ENCODE measurements around the gene SERPINI1. TPM values are rescaled to one million over a fixed set of nuclear protein-coding genes. Genes with fewer than 3 reads are reported as not detected.

The SERPINI1 gene
- total RNA-seq, 4 donors from 2014 or later: 0.79 to 1.5 TPM; not detected in 2

GRCh38 chr3:167728632-167729323 is 6.7 kb upstream of the SERPINI1 start:
- no peak overlapping the region for H3K4me3 ChIP-seq
- in situ Hi-C loops (cut with MboI; ENCODE audit: low pct_ligation_motif_present in 1 of 4, low pct_unique_long_range_greater_than_20kb in 1 of 4, low sequenced_read_pairs in 3 of 4): no loop called here
- no peaks in the 10 kb centered on the region for H3K9me3 ChIP-seq
- no peak overlapping the region for H3K27ac ChIP-seq
- TF ChIP-seq POLR2A (IDR thresholded peaks at IDR 0.05) (no peak), CTCF (IDR thresholded peaks at IDR 0.05) (no peak), EP300 (IDR thresholded peaks at IDR 0.05; ENCODE audit: low read depth) (no peak), POLR2AphosphoS5 (IDR thresholded peaks at IDR 0.05) (no peak)
- WGBS, 2 donors (ENCODE audit: low coverage in 1 of 2): 71 to 72% methylated on average over 3 of the region's 3 CpGs
- no peaks in the 10 kb centered on the region for H3K27me3 ChIP-seq
- intact Hi-C loops (cut with DNase I; ENCODE audit: low total_unique reads): no loop called here
- H3K36me3 ChIP-seq: no peaks in the 10 kb centered on the region
- peaks cover 6 to 26% (median 19%) of the 10 kb centered on the region in 4 donors for H3K4me1 ChIP-seq
- no peak for DNase-seq

GRCh38 chr3:167729591-167729990 is 5.9 kb upstream of the SERPINI1 start:
- H3K4me1 ChIP-seq: peaks cover 6 to 27% (median 20%) of the 10 kb centered on the region in 4 donors
- intact Hi-C loops (cut with DNase I; ENCODE audit: low total_unique reads) (no loop called here), in situ Hi-C loops (cut with MboI; ENCODE audit: low pct_ligation_motif_present in 1 of 4, low pct_unique_long_range_greater_than_20kb in 1 of 4, low sequenced_read_pairs in 3 of 4) (no loop called here)
- 95 to 97% methylated on average over 2 of the region's 2 CpGs for WGBS, 2 donors (ENCODE audit: low coverage in 1 of 2)
- no peak for DNase-seq
- no peaks in the 10 kb centered on the region for H3K9me3 ChIP-seq
- TF ChIP-seq POLR2AphosphoS5 (IDR thresholded peaks at IDR 0.05) (no peak), EP300 (IDR thresholded peaks at IDR 0.05; ENCODE audit: low read depth) (no peak), CTCF (IDR thresholded peaks at IDR 0.05) (no peak), POLR2A (IDR thresholded peaks at IDR 0.05) (no peak)
- no peak overlapping the region for H3K27ac ChIP-seq
- H3K27me3 ChIP-seq: no peaks in the 10 kb centered on the region
- no peak overlapping the region for H3K4me3 ChIP-seq
- no peaks in the 10 kb centered on the region for H3K36me3 ChIP-seq

DNA sequence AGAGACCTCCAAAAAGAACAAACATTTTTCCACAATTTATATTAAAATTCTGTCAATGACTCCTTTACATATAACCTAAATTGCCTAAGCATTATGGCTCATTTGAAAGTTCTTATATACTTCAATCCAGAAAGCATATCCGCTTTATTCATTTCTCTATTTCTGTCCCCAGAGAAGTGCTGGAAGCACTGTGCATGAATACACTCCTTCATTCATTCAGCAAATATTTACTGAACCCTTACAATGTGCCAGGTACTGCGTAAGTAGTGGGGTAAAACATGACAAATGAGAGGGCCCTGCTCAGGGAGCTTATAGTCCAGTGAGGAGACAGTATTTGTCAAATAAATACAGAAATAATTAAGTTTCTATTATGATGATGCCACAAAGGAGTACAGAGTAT is 4.1 kb upstream of the SERPINI1 start:
- Histone ChIP-seq H3K27me3 (no peaks in the 10 kb centered on the region), H3K36me3 (no peaks in the 10 kb centered on the region), H3K9me3 (no peaks in the 10 kb centered on the region), H3K4me3 (no peak overlapping the region), H3K27ac (no peak overlapping the region), H3K4me1 (peaks cover 6 to 32% (median 23%) of the 10 kb centered on the region in 4 donors)
- no peak for DNase-seq
- TF ChIP-seq CTCF (IDR thresholded peaks at IDR 0.05) (no peak), POLR2A (IDR thresholded peaks at IDR 0.05) (no peak), POLR2AphosphoS5 (IDR thresholded peaks at IDR 0.05) (no peak), EP300 (IDR thresholded peaks at IDR 0.05; ENCODE audit: low read depth) (no peak)
- in situ Hi-C loops (cut with MboI; ENCODE audit: low pct_ligation_motif_present in 1 of 4, low pct_unique_long_range_greater_than_20kb in 1 of 4, low sequenced_read_pairs in 3 of 4): no loop called here
- intact Hi-C loops (cut with DNase I; ENCODE audit: low total_unique reads): no loop called here
- WGBS, 2 donors (ENCODE audit: low coverage in 1 of 2): 91% methylated on average over 2 of the region's 2 CpGs

- no peak for TF ChIP-seq POLR2AphosphoS5 (IDR thresholded peaks at IDR 0.05)
- TF ChIP-seq CTCF (IDR thresholded peaks at IDR 0.05): no peak
- TF ChIP-seq POLR2A (IDR thresholded peaks at IDR 0.05): no peak
- TF ChIP-seq EP300 (IDR thresholded peaks at IDR 0.05; ENCODE audit: low read depth): no peak
- intact Hi-C loops (cut with DNase I; ENCODE audit: low total_unique reads) (no loop called here), in situ Hi-C loops (cut with MboI; ENCODE audit: low pct_ligation_motif_present in 1 of 4, low pct_unique_long_range_greater_than_20kb in 1 of 4, low sequenced_read_pairs in 3 of 4) (no loop called here)
- DNase-seq: no peak
- Histone ChIP-seq H3K4me1 (peaks cover 6 to 40% (median 25%) of the 10 kb centered on the region in 4 donors), H3K4me3 (no peak overlapping the region), H3K27me3 (no peaks in the 10 kb centered on the region), H3K27ac (no peak overlapping the region), H3K36me3 (no peaks in the 10 kb centered on the region), H3K9me3 (no peaks in the 10 kb centered on the region)
- 74 to 86% methylated on average over 6 to 7 of the region's 7 CpGs for WGBS, 2 donors (ENCODE audit: low coverage in 1 of 2)
These were observed 3.0 kb upstream of the SERPINI1 start for GRCh38 chr3:167732313-167733065.
